Measurements from ENCODE around the gene TRIM47.
A peak's percentile ranks its signal among the peaks of the same experiment; 100 is the strongest.

Gene TRIM47

DNA sequence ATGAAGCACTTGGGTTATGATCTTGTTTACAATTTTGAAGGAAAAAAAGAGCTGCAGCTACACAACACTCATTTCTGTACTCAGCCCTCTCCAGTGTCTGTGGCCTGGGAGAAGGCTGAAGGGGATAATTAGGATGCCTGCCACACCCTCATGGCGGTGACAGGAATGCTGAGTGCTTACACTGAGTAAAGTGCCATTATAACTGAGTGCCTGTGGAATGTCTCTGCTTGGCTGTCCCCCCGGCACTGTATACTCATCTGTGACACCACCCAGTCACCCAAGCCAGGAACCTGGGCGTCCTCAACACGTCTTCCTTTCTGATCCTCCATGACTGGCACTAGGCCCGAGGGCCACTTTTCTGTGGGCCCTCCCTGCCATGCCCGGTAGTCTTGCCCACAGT is 29.8 kb upstream of the TRIM47 start:
- no peak for DNase-seq

DNA sequence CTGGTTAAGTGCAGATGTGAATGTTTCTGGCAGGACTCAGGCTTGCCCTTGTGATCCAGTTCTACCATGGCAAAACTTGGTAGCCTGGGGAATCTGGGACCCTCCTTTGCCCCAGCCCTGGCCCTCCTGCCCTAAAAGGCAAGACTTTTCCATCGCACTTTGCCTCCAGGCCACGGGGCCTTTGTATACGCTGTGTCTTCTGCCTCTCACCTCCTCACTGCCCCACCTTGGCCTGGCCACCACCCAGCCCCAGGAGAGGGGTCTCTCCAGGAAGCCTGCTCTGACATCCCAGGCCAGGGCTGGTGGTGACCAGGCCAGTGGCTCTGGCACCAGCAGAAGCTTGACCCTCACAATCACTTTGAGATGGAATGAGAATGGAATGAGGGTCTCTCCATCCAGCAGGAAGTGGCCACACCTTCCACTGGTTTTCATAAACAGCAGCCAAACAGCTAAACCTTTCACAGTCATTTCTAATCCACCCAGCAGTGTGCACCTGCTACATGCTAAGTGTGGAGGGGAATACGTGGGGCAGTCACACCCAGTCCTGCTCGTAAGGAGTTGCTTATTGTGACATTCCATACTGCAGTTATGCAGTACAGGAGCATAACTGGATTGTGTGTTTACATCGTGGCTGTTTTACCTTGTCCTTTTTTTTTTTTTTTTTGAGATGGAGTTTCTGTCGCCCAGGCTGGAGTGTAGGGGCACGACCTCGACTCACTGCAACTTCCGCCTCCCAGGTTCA is 27.9 kb upstream of the TRIM47 start:
- no peak for DNase-seq

DNA sequence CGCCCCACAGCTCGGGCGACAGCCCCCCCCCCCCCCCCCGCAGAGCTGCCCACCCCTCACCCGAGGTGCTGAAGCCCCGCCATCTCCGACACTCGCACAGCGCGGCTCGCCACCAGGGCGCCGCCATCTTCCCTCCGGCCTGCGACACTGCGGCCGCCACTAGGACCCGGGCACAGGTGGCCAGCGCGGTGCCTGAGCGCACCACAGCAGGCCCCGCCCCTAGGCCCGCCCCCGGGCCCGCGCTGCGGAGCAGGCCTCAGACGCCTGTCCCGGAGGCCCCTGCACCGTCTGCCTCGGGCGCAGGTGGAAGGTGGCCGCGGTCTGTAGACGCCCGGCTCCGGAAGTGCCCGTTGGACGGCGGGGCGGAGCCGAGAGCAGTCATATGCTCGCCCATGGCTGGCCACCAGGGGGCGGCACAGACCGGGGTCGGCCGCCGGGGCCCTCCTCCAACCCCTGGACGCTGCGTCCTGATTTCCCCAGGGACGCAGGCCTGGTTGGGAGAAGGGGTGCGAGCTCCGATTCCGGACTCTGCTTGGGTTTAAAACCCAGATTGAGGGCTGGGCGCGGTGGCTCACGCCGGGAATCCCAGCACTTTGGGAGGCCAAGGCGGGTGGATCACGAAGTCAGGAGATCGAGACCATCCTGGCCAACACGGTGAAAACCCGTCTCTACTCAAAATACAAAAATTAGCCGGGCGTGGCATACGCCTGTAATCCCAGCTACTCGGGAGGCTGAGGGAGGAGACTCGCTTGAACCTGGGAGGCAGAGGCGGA is 26.6 kb upstream of the TRIM47 start, which contains the start of gene MRPL38:
MRPL38 (minus strand) TSS at position 136 of the 773 bp plus-strand sequence; CDS start at position 127, 9 bp downstream.
- peak; percentile 93 for DNase-seq

DNA sequence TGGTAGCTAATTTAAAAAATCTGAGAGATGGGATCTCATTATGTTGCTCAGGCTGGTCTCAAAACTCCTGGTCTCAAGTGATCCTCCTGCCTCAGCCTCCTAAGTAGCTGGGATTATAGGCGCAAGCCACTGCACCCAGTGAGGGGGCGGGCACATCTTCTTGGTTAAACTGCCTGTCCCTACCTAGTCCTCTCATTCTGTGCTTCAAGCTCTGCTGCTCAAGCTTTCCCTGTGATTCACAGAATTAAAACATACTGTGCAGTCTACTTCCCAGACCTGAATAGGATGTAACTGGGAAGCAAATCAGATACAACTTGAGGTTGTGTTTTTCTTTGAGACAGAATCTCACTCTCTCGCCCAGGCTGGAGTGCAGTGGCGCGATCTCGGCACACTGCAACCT is 24.0 kb upstream of the TRIM47 start:
- no peak for DNase-seq

DNA sequence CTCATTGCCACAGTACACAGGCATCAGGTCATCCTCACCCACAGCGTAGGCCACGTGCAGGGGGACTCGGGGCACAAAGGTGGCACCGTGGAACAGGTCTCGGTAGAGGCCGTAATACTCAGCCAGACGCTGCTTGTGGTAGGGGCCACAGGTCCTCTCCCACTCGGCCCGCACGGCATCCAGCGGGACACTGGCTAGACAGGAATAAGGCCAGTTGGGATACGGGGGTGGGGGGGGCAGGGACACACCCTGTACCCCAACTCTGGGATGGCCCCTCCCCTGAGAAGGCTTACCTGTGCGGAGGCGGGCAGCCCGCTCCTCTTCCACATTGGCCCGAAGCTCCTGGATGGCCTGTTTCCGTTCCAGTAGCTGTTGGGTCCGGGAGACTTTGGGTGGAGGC is 23.3 kb upstream of the TRIM47 start:
- no peak for DNase-seq

DNA sequence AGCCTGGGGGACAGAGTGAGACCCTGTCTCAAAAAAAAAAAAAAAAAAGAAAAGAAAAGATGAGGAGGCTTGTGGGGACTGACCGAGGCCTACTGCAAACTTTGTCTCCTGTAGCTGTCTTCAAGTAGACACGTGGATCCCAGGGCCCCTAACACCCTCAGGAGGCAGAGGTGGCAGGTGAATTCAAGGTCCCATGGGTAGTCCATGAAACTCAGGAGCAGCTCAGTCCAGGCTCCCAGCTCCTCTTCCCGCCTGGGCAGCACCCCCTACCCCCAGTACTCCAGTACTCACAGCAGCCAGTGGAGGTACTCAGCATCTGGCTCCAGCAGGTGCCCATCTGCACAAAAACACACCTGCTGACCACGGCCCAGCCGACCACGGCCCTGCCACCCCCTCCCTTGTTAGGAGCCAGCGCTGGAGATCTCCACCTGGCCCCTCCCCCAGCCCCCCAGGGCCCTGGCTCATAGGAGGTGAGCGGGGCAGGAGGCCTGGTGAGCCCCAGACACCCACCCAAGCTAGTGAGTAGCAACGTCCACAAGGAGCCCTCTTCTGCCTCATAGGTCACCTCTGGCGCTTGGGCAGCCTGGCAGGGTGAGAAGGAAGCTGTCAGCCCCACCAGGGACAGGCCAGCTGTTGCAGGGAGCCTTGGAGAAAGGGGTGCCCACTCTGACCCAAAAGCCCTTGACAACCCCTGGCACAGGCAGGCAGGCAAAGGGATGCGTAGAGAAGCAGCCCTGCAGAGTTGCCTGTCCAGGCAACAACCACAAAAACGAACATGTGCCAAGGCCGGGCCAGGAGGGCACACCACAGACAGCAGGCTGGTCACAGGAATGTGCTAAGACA is 22.5 kb upstream of the TRIM47 start:
- no peak for DNase-seq

DNA sequence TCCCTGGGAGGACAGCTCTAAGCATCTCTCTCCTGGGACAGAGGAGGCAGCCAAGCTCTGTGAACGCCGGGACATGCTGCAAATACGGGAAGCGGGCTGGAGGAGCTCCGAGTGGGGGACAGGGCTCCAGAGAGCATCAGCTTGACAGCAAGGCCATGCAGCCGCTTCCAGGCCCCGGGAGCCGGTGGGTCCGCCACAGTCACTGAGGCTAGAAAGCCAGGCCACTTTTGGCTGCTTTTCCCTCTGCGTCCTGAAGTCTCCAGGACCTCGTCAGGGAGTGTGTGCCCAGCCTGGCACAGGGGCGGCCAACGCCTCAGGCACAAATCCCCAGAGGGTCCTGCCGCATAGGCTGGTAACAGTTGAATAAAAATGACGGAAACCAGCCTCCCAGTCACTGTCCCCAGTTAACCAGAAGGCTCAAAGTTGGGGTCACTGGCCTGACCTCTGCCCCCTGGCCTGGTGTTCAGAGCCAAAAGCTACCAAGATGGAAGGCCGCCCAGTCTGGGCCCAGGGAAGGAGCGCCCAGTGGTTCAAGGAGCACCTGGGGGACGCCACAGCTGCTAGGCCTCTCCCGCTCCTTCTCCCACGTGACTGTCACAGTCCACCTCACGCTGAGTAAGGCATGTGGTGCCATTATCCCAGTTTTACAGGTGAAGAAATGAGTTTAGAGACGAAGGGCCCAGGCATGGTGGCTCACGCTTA is 21.5 kb upstream of the TRIM47 start:
- no peak for DNase-seq

DNA sequence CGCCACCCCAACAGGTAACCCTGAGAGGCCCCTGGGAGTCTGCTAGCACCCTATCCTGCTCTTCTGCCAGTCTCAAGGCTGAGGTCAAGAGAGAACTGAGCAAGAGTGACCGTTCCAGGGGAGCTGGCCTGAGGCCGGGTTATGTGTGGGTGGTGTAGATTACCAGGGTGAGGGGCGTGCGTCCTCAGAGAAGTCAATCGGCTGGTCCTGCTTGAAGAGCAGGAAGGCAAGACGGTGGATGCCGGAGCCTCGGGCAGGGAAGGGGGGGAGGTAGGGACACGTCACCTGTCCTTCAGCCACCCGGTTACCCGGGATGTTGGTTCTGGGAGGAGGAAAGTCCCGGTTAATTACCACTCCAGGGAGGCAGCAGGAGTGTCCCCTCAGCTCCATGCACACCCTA is 21.0 kb upstream of the TRIM47 start:
- DNase-seq = no peak

DNA sequence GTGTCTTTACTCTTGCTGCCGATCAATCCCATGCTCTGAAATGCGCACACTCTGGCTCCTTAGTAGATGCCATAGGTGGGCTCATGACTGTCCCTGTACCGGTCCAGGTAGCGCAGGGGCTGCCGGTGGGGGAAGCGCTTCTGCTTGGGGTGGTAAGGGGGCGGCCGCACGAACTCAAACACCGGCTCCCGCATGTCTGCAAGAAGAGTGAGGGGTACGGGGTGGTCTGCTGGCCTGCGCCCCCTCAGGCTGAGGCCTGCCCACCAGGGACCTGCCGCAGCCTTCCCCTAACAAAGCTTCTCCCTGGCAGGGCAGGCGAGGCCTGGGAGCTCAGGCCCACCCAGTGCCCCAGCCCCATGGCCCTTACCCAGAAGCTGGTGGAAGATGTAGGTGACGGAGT is 20.4 kb upstream of the TRIM47 start:
- no peak for DNase-seq

DNA sequence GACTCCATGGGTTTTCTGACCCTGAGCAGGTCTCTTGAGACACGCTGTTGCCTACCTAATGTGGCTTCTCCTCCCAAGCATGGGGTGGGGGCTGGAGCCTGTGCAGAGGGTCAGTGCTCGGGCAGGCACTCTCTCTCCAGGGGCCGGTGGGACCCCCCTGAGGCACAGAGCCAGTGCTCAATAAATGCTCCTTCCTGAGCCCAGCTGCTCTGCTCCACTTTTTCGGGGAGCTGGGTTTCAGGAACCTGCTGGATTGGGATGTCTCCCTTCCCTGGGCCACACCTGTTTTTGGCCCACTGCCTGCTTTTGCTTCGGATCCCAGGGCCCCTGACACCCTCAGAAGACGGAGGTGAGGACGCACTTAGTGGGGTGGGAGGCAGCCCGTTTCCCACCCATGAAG is 19.7 kb upstream of the TRIM47 start:
- no peak for DNase-seq

DNA sequence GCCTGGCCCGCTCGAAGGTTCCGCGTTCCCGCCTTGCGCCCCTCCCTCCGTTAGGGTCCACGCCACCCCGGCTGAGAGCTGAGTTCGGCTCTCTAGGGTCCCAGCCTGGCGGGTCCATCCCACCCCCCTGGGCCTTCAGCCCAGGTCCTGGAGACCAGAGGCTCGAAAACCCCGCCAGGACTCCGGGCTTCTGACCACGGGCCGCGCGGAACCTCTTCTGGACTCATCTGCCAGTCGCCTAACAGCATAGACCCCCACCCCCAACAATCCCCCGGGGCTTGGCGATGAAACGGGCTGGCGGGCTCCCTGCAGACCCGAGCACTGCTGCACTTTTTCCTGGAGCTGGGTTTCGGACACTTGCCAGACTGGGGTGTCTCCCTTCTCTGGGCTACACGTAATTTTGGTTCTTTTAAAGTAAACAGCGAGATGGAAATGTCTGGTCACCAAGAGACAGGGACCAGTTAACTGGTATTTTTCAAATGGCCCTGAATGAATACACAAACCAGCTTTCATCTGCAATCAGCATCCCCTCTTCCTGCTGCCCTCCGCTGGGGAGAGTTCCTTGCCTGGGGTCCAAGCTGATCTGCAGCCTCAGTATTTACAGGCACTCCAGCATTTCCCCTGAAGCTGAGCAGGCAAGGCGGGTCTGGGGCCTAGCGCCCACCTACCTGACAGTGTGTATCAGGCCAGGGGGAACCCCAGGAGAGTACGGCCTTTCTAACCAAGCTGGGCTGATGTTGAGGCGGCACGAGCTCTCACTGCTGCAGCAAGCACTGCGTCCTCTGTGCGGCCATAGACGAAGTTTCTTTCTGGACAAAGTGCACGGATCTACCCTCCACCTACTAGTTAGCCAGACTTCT is 19.0 kb upstream of the TRIM47 start:
- DNase-seq = no peak

DNA sequence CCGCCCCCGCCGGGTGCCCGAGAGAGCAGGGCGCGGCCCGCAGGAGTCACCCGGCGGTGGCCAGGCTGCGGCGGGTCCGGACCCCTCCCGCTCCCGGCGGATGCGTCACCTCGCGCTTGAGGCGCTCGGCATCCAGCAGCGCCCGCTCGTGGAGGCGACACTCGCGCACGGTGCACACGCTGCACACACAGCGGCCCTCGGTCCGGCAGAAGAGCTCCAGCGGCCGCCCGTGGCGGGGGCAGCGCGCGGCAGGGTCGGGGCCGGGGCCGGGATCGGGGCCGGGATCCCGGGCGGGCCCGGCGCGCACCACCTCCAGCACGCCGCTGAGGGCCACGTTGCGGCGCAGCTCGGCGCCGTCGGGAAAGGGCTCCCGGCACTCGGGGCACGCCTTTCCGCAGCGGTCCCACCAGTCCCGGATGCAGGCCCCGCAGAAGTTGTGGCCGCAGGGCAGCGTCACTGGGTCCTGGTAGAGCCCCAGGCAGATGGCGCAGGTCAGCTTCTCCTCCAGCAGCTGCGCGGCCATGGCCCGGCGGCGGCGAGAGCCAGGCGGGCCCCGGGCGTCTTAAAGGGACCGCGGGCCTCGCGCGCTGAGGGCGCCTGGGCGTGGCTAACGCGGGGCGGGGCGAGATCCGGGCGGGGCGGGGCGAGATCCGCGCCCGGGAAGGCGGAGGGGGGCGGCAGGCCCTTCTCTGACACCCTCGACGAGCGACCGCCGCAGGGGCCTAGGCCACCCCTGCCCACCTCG is 18.2 kb upstream of the TRIM47 start, which contains the start of gene TRIM65:
TRIM65 (minus strand) TSS at position 537 of the 745 bp plus-strand sequence; CDS start at position 523, 14 bp downstream.
- peak; percentile 65 for DNase-seq

DNA sequence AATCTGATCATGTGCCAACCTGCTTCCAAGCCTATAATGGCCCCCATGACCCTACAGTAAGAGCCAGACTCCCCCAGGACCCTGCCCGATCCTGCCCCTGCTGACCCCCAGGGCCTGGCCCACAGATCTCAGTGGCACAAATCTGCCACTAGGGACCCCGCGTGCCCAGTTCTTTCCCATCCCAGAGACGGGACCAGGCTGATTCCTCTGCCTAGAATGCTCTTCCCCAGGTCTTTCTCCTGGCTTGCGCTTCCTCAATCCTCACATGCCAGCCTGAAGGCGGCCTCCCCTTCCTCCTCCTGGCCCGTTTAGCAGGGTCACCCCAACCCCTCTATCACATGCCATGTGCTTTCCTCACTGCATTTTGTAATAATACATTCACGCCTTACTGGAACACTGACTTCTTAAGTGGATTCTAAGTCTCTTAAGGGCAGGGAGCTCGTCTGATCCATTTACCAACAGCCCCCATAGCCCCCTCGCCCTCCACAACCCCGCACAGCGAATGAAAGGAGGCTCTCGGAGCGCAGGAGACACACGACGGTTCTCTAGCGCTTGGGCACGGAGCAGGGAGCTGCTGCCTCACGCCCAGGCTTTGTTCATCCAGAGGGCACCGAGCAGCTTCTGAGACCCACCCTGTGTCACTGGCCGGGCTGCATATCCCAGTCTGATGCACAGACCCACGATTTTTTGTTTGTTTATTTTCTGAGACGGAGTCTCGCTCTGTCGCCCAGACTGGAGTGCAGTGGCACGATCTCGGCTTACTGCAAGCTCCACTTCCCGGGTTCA is 17.2 kb upstream of the TRIM47 start:
- DNase-seq = no peak

DNA sequence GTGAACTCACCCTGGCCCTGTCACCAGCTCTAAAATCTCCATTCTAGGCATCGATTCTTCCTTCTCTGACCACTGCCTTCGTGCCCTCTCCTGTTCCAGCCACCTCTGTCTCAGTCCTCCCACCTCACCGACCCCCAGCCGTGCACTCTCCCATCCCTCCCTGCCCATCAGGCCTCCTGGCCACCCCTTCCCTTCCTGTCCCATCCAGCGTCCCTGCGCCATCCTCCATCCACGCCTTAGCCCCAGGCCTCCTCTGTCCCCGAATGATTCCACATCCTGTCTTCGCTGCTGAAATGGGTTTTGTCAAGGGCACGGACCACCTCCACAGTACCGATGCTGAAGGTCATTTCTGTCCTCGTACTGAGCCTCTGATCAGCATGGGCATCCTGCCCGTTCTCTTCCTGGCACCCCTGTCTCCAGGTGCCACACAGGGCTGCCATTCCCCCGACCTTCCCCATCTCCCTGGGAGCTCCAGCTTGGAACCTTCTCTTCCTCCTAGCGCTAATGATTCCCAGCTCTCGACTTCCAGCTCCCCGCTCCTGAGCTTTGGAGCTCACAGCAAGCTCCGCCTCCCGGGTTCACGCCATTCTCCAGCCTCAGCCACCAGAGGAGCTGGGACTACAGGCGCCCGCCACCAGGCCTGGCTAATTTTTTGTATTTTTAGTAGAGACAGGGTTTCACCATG is 15.8 kb upstream of the TRIM47 start:
- no peak for DNase-seq

DNA sequence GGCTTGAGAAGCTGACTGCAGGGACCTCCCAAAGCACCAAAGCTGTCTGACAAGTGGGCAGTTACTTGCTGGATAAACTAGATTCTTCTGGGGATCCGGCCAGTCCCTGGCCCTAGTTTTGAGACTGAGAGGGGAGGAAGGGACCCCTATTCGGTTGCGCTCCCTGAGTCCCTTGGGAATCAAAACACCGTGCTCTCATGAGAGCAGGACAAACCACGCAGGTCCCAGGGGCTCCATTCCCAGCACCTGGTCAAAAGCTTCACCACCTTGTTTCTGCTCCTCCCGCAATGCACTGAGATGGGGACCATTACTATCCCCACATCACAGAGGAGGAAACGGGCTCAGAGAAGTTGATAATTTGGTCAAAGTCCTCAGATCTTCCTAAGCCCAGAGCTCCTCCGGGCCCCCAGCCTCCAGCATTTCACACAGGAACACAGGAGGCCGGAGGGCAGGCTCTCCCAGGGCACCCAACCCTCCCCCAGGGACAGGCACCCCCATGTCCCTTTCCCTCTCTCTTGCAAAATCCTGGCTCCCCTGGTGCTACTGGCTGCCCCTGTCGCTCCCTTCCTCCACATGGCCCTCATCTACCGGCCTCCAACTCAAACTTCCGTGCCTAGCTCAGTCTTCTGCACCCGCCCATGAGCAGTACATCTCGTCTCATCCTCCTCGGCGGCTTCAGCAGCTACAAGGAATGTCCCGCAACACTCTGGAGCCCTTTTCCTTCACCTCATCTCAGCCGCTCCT is 15.1 kb upstream of the TRIM47 start:
- DNase-seq = no peak

DNA sequence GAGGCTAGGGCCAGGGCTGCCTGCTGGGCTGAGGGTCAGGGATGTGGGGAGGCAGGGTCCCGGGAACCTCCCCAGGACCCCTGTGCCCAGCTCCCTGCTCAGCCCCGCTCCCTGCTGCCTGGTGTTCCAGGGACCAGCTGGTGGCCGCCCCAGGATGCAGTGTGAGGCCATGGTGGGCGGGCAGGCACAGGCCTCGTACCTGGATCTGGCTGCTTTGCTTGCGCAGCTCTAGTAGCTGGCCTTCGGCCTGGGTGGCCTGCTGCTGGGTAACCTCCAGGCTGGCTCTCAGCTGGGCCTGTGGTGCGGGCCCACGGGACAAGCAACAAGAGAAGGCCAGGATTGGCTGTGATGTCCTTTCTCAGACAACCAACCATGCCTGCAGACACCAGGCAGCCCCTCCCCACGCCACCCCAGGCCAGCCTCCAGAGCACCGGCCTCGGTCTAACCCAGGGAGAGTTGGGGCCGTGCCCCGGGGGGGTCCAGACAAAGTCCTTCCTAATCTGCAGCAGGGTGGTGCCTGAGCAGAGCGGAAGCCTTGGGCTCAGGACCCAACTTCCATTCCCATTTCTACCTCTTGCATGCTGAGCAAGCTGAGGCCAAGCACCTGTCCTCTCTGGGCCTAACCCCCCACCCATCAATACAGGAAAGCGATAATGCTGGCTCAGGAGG is 14.3 kb upstream of the TRIM47 start:
- DNase-seq = no peak

DNA sequence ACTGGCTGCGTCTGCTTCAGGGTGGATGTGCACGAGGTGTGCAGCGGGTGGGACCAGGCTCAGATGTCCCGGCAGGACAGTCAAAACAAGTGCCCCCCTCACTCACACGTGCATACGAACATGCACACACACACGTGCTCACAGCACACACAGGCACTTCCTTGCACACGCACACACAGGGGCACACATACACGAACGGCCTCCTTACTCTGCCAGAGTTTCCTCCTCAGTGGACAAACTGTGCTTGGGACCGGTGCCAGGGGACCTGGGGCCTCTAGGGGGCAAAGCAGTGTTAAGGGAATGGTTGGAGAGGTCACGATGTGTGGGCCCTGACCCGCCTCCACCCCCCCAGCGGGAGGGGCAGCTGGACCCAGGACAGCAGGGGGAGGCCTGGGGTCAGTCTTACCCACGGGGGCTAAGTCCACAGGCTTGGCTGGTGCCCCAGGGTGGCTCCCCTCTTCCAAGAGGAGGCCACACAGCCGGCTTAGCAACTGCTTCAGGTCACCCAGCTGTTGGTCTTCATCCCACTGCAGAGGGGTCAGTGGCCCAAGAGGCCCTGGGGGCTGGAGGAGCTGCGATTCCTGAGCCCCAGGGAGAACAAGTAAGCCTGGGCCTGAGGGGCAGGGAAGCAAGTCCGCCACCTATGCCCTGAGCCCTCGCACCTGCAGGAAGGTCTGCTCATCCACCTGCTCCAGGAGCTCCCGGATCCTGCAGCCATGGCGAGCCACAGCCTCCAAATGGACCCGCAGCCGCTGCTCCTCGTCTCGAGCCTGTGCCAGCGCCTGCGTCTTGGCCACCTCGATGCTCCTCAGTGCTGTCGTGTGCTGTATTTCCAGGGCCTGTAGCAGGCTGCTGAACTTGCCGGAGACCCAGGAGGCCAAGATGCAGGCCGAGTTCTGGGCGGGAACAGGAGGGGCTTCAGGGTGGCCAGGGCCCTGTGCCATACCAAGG is 13.5 kb upstream of the TRIM47 start:
- DNase-seq = no peak

Measured in activated gamma-delta T cell treated with Interleukin-2 at 50 U/mL for 16 hours (primary cell).